CD8-positive, alpha-beta memory T cell (primary cell): ENCODE data around the gene STING1. TPM values are rescaled to one million over a fixed set of nuclear protein-coding genes. Genes with fewer than 3 reads are reported as not detected.
"Not testable (repeated sequence)": the region's sequence is repeated elsewhere in the genome, so short reads cannot be mapped to it uniquely, and the experiment has no call there.

Experiments used
- CTCF ChIA-PET: fragments of 350-600 bp; sonication (Branson Sonifier 250); formaldehyde crosslinking; loops from one replicate; lab custom pipeline; 2021; ENCODE audit warnings: antibody characterized with exemption; lab: Charles Lee
- POLR2A ChIA-PET: fragments of 350-600 bp; sonication (Branson Sonifier 250); formaldehyde crosslinking; loops from one replicate; lab custom pipeline; 2021; ENCODE audit warnings: antibody characterized with exemption; lab: Charles Lee
- DNase-seq, 5 donors: peaks; one replicate each; pipeline versions ENCODE4 v3.0.0 to v3.0.0-alpha.2; 2020 to 2022; ENCODE audit warnings: mixed read lengths in 1 of 5
- H3K27ac ChIP-seq: one replicate; pipeline ENCODE4 v1.7.0; 2013; ENCODE audit warnings: low read depth, mild to moderate bottlenecking, low read length, moderate library complexity
- H3K27me3 ChIP-seq: 2 replicates; pipeline ENCODE4 v1.7.0; 2013; ENCODE audit warnings: low read length, mild to moderate bottlenecking; ENCODE audit not compliant: insufficient read depth, poor library complexity, severe bottlenecking
- H3K36me3 ChIP-seq: 2 replicates; pipeline ENCODE4 v1.7.0; 2013; ENCODE audit warnings: mild to moderate bottlenecking, low read length, moderate library complexity; ENCODE audit not compliant: insufficient read depth
- H3K4me1 ChIP-seq: 2 replicates; pipeline ENCODE4 v1.7.0; 2013; ENCODE audit warnings: mild to moderate bottlenecking, low read length, moderate library complexity; ENCODE audit not compliant: insufficient read depth
- H3K4me3 ChIP-seq: 2 replicates; pipeline ENCODE4 v1.7.0; 2013; ENCODE audit warnings: mild to moderate bottlenecking, low read length
- H3K9me3 ChIP-seq: 2 replicates; pipeline ENCODE4 v1.7.0; 2013; ENCODE audit warnings: mild to moderate bottlenecking, low read length
- H3K27ac Mint-ChIP-seq, 8 donors: one replicate each; pipeline ENCODE4 v1.8.0; 2020 to 2021; ENCODE audit warnings: mixed read lengths in 8 of 8, mild to moderate bottlenecking in 6 of 8, inconsistent platforms in 3 of 8, moderate library complexity in 3 of 8
- H3K27me3 Mint-ChIP-seq, 2 donors: one replicate each; pipeline ENCODE4 v1.8.0; 2020 to 2021; ENCODE audit warnings: mixed read lengths in 2 of 2, mild to moderate bottlenecking in 1 of 2, moderate library complexity in 1 of 2
- H3K36me3 Mint-ChIP-seq, 3 donors: one replicate each; pipeline ENCODE4 v1.8.0; 2020 to 2021; ENCODE audit warnings: mixed read lengths in 3 of 3, inconsistent platforms in 1 of 3, mild to moderate bottlenecking in 1 of 3
- H3K4me1 Mint-ChIP-seq, 3 donors: one replicate each; pipeline ENCODE4 v1.8.0; 2020 to 2021; ENCODE audit warnings: mixed read lengths in 3 of 3, inconsistent platforms in 1 of 3, mild to moderate bottlenecking in 1 of 3
- H3K4me3 Mint-ChIP-seq, 7 donors: one replicate each; pipeline ENCODE4 v1.8.0; 2020 to 2021; ENCODE audit warnings: mixed read lengths in 7 of 7, mild to moderate bottlenecking in 6 of 7, moderate library complexity in 4 of 7, inconsistent platforms in 2 of 7
- H3K9me3 Mint-ChIP-seq, 5 donors: one replicate each; pipeline ENCODE4 v1.8.0; 2020 to 2022; ENCODE audit warnings: mixed read lengths in 5 of 5, mild to moderate bottlenecking in 3 of 5, moderate library complexity in 2 of 5, inconsistent platforms in 1 of 5
- polyA plus RNA-seq: library from polyadenylated mRNA; unstranded; fragments of 300-500 nt; fragmentation: Illumina TruSeq; gene quantifications from one replicate; pipeline ENCODE4 v1.2.3, GENCODE V29; 2021
- total RNA-seq, 2 experiments: library from RNA; stranded (reverse); gene quantifications; one replicate each; pipeline ENCODE4 v1.2.3, GENCODE V29; 2021

The STING1 gene
- total and polyA plus RNA-seq, 3 experiments from 2014 or later: 107 to 116 (median 109) TPM

DNA sequence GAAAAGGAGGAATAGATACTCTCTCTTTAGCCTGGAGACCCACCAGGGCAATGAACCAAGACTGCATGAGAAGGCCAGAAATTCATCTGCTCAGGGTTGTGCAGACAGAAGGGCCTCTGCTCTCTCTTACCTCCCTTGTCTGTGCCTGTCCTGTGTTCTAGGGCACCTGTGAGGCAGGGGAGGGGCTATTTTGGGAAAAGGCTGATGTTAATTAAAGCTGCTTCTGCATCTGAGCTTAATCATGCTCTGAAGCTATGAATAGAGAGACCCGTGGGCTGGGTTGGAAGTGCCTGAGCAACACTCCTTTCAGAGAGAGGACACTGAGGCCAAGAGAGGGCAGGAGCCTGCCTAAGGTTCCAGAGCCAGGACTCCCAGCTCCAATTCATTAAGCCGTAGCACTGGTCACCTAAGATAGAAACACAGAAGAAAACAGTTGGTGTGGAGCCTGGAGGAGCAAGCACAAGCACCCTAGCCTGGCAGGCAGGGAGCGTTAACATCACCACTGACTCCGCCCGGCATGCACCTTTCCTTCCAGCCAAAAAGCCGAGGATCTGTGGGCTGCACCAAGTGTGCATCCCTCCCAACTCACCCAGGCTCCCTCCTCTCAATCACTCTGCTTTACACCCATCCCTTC is 31.4 kb upstream of the STING1 start:
- no peaks in the 10 kb centered on the region for H3K27me3 ChIP-seq
- ChIA-PET CTCF (interaction anchor here (0.7 to 13.1 kb wide), 22 partner anchors 10 to 252 kb away, joined by 3 to 414 read pairs (median 5); partner anchors contain the start of genes DNAJC18 and STING1), POLR2A (interaction anchor here (0.7 to 1.0 kb wide), 3 partner anchors 32 to 122 kb away, joined by 3 to 4 read pairs (median 3); no protein-coding TSS in a partner anchor)
- H3K4me3 Mint-ChIP-seq: peak overlapping the region in 1 of 7 donors; percentile 31
- no peaks in the 10 kb centered on the region for H3K9me3 Mint-ChIP-seq
- H3K27ac Mint-ChIP-seq: peak overlapping the region in 4 of 8 donors; percentile 4 to 96 (median 50)
- H3K4me1 ChIP-seq: peaks cover 36% of the 10 kb centered on the region
- DNase-seq: no peak
- peaks cover 47 to 50% (median 48%) of the 10 kb centered on the region in 3 donors for H3K4me1 Mint-ChIP-seq
- peaks cover 0 to 6% of the 10 kb centered on the region in 2 donors for H3K27me3 Mint-ChIP-seq
- H3K4me3 ChIP-seq: no peak overlapping the region
- no peak overlapping the region for H3K27ac ChIP-seq
- no peaks in the 10 kb centered on the region for H3K36me3 ChIP-seq
- peaks cover 0 to 2% (median 0%) of the 10 kb centered on the region in 3 donors for H3K36me3 Mint-ChIP-seq
- no peaks in the 10 kb centered on the region for H3K9me3 ChIP-seq

DNA sequence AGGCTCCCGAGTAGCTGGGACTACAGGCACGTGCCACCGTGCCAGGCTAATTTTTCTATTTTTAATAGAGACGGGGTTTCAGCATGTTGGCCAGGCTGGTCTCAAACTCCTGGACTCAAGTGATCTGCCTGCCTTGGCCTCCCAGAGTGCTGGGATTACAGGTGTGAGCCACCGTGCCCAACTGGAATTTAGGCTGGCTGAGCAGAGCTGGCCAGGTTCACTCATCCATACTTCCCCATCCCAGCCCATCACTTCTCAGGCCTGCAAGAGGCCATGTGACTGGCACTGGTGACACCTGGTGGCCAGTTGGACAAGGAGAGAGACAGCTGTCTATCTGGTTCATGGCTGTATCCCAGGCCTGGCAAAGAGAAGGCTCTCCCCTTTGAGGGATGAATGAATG is 30.9 kb upstream of the STING1 start:
- not testable (repeated sequence) for H3K9me3 Mint-ChIP-seq, H3K9me3 ChIP-seq, H3K27me3 ChIP-seq, H3K27ac ChIP-seq, H3K36me3 Mint-ChIP-seq, H3K36me3 ChIP-seq, H3K27me3 Mint-ChIP-seq, H3K4me3 ChIP-seq
- DNase-seq: peak; percentile 67 to 86 (median 70)
- H3K4me1 Mint-ChIP-seq: peaks cover 42 to 45% (median 43%) of the 10 kb centered on the region in 3 donors
- H3K4me1 ChIP-seq: peaks cover 34% of the 10 kb centered on the region
- ChIA-PET POLR2A (interaction anchor here (0.7 to 1.0 kb wide), 3 partner anchors 32 to 122 kb away, joined by 3 to 4 read pairs (median 3); no protein-coding TSS in a partner anchor), CTCF (interaction anchor here (0.9 to 13.1 kb wide), 21 partner anchors 10 to 123 kb away, joined by 3 to 414 read pairs (median 5); partner anchors contain the start of genes DNAJC18 and STING1)
- peak overlapping the region in 3 of 7 donors; percentile 2 to 10 (median 6) for H3K4me3 Mint-ChIP-seq
- peak overlapping the region in 5 of 8 donors; percentile 4 to 96 (median 56) for H3K27ac Mint-ChIP-seq

DNA sequence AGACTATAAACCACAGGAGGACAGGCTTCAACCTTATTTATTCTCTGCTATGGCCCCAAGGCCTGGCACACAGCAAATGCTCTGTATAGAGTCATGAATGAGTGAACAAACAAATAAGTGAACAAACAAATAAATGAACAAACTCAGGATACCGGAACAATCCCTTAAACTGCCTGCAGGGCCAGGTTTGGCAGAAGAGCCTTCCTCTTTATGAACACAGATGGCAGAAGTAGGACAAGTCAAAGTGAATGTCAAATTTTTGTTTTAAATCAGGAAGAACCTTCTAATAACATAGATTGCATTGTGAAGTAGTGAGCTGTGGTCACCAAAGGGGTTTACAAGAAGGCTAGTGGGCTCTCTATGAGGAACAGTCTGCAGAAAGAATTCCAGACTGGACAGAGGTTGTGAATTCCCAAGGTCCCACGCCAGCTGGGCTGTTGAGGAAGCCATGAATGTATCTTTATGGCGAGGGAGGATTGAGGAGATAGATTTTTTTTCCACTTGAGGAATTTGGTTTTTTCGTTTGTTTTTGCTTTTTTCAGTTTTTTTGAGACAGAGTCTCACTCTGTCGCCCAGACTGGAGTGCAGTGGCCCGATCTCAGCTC is 30.3 kb upstream of the STING1 start:
- Histone ChIP-seq H3K27ac (no peak overlapping the region), H3K27me3 (no peaks in the 10 kb centered on the region), H3K36me3 (no peaks in the 10 kb centered on the region), H3K4me1 (peaks cover 31% of the 10 kb centered on the region), H3K9me3 (no peaks in the 10 kb centered on the region), H3K4me3 (no peak overlapping the region)
- Mint-ChIP-seq H3K4me1 (peaks cover 38 to 41% (median 38%) of the 10 kb centered on the region in 3 donors), H3K27ac (peak overlapping the region in 6 of 8 donors; percentile 4 to 82 (median 34)), H3K36me3 (no peaks in the 10 kb centered on the region), H3K4me3 (peak overlapping the region in 4 of 7 donors; percentile 10 to 69 (median 30)), H3K27me3 (no peaks in the 10 kb centered on the region), H3K9me3 (no peaks in the 10 kb centered on the region)
- ChIA-PET CTCF (interaction anchor here (0.9 to 13.1 kb wide), 19 partner anchors 9 to 123 kb away, joined by 3 to 414 read pairs (median 5); partner anchors contain the start of genes DNAJC18 and STING1), POLR2A (interaction anchor here (1.0 kb wide), 3 partner anchors 31 to 91 kb away, joined by 3 to 4 read pairs (median 3); no protein-coding TSS in a partner anchor)
- DNase-seq: no peak

GRCh38 chr5:139504722-139505121 is 22.2 kb upstream of the STING1 start:
- CTCF ChIA-PET: interaction anchor here (0.8 to 4.4 kb wide), 2 partner anchors 9 to 82 kb away, joined by 3 to 19 read pairs; no protein-coding TSS in a partner anchor
- H3K9me3 Mint-ChIP-seq: not testable (repeated sequence)

GRCh38 chr5:139503879-139504278 is 21.3 kb upstream of the STING1 start:
- H3K36me3 Mint-ChIP-seq, H3K9me3 Mint-ChIP-seq, H3K4me3 Mint-ChIP-seq, DNase-seq, H3K4me1 ChIP-seq, H3K4me1 Mint-ChIP-seq, H3K36me3 ChIP-seq, H3K27ac Mint-ChIP-seq, H3K27me3 ChIP-seq, POLR2A ChIA-PET, H3K9me3 ChIP-seq, H3K27me3 Mint-ChIP-seq, H3K4me3 ChIP-seq: not testable (repeated sequence)
- CTCF ChIA-PET: interaction anchor here (4.4 kb wide), 1 partner anchor 9 kb away, joined by 19 read pairs; no protein-coding TSS in a partner anchor
- peak overlapping the region; percentile 70 for H3K27ac ChIP-seq

More at GRCh38 chr5:139504722-139505121, 22.2 kb upstream of the STING1 start:
- H3K36me3 Mint-ChIP-seq, H3K4me3 Mint-ChIP-seq, H3K4me1 Mint-ChIP-seq, POLR2A ChIA-PET, H3K4me3 ChIP-seq, H3K27ac Mint-ChIP-seq, H3K27me3 Mint-ChIP-seq, DNase-seq, H3K27ac ChIP-seq, H3K27me3 ChIP-seq, H3K9me3 ChIP-seq, H3K4me1 ChIP-seq, H3K36me3 ChIP-seq: not testable (repeated sequence)

- CTCF ChIA-PET: interaction anchor here (1.0 to 4.4 kb wide), 3 partner anchors 10 to 80 kb away, joined by 4 to 19 read pairs (median 4); no protein-coding TSS in a partner anchor
- H3K36me3 ChIP-seq, H3K27me3 ChIP-seq, H3K9me3 ChIP-seq, H3K4me1 ChIP-seq, H3K4me3 ChIP-seq, H3K9me3 Mint-ChIP-seq, H3K4me3 Mint-ChIP-seq, H3K4me1 Mint-ChIP-seq, H3K27me3 Mint-ChIP-seq, H3K36me3 Mint-ChIP-seq, DNase-seq, POLR2A ChIA-PET: not testable (repeated sequence)
- H3K27ac Mint-ChIP-seq: peak overlapping the region in 1 of 8 donors; percentile 63
- peak overlapping the region; percentile 70 for H3K27ac ChIP-seq
Measured at GRCh38 chr5:139503036-139503817, 20.7 kb upstream of the STING1 start.

- POLR2A ChIA-PET: no interaction called here
- Mint-ChIP-seq H3K27ac (no peak overlapping the region), H3K36me3 (no peaks in the 10 kb centered on the region), H3K4me1 (no peaks in the 10 kb centered on the region), H3K27me3 (no peaks in the 10 kb centered on the region), H3K9me3 (no peaks in the 10 kb centered on the region), H3K4me3 (no peak overlapping the region)
- Histone ChIP-seq H3K27me3 (no peaks in the 10 kb centered on the region), H3K4me3 (no peak overlapping the region), H3K4me1 (no peaks in the 10 kb centered on the region), H3K27ac (no peak overlapping the region), H3K9me3 (no peaks in the 10 kb centered on the region), H3K36me3 (no peaks in the 10 kb centered on the region)
- no peak for DNase-seq
- CTCF ChIA-PET: interaction anchor here (4.4 kb wide), 1 partner anchor 12 kb away, joined by 19 read pairs; no protein-coding TSS in a partner anchor
Measured at GRCh38 chr5:139501381-139501780, 18.8 kb upstream of the STING1 start.
